ENCODE data around the gene CORO7.
"Not testable (repeated sequence)": the region's sequence is repeated elsewhere in the genome, so short reads cannot be mapped to it uniquely, and the experiment has no call there.

CORO7 gene

GRCh38 chr16:4338712-4339299 lies 77.6 kb downstream of the CORO7 start:
- TF ChIP-seq, protein P1, sequence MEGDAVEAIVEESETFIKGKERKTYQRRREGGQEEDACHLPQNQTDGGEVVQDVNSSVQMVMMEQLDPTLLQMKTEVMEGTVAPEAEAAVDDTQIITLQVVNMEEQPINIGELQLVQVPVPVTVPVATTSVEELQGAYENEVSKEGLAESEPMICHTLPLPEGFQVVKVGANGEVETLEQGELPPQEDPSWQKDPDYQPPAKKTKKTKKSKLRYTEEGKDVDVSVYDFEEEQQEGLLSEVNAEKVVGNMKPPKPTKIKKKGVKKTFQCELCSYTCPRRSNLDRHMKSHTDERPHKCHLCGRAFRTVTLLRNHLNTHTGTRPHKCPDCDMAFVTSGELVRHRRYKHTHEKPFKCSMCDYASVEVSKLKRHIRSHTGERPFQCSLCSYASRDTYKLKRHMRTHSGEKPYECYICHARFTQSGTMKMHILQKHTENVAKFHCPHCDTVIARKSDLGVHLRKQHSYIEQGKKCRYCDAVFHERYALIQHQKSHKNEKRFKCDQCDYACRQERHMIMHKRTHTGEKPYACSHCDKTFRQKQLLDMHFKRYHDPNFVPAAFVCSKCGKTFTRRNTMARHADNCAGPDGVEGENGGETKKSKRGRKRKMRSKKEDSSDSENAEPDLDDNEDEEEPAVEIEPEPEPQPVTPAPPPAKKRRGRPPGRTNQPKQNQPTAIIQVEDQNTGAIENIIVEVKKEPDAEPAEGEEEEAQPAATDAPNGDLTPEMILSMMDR (IDR thresholded peaks at IDR 0.05; ENCODE audit: insufficient read depth, low read depth, low read length, missing control alignments) = no peak
- no peak for DNase-seq (ENCODE audit: low read depth)
- no peak overlapping the region for H3K4me3 ChIP-seq (ENCODE audit: low read length)

DNA sequence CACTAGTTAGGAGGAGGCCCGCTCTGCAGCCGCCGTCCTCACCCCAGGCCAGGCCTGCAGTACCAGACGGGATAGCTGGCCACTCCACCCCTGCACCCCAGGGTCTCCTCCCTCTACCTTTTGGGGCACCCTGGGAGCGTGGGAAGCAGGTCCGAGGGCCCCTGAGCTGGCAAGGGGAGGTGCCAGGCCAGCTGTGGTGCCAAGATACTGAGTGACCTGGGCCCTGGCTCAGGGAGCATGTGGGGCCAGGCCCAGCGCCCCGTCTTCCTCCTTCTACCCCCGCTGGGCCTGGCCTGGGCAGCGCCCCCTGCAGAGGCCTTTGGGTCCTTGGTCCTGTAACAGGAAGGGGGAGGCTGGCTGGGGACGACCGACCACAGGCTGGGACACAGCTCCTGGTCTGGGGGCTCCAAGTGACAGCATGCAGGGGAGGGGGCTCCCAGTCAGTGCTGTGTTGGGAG lies 78.2 kb downstream of the CORO7 start:
- TF ChIP-seq, protein P1 (IDR thresholded peaks at IDR 0.05; ENCODE audit: insufficient read depth, low read depth, low read length, missing control alignments) = no peak
- H3K4me3 ChIP-seq (ENCODE audit: low read length) = no peak overlapping the region
- no peak for DNase-seq (ENCODE audit: low read depth)

GRCh38 chr16:4337540-4338088 lies 78.8 kb downstream of the CORO7 start:
- TF ChIP-seq, protein P1 (IDR thresholded peaks at IDR 0.05; ENCODE audit: insufficient read depth, low read depth, low read length, missing control alignments) = no peak
- DNase-seq (ENCODE audit: low read depth) = no peak
- H3K4me3 ChIP-seq (ENCODE audit: low read length) = no peak overlapping the region

DNA sequence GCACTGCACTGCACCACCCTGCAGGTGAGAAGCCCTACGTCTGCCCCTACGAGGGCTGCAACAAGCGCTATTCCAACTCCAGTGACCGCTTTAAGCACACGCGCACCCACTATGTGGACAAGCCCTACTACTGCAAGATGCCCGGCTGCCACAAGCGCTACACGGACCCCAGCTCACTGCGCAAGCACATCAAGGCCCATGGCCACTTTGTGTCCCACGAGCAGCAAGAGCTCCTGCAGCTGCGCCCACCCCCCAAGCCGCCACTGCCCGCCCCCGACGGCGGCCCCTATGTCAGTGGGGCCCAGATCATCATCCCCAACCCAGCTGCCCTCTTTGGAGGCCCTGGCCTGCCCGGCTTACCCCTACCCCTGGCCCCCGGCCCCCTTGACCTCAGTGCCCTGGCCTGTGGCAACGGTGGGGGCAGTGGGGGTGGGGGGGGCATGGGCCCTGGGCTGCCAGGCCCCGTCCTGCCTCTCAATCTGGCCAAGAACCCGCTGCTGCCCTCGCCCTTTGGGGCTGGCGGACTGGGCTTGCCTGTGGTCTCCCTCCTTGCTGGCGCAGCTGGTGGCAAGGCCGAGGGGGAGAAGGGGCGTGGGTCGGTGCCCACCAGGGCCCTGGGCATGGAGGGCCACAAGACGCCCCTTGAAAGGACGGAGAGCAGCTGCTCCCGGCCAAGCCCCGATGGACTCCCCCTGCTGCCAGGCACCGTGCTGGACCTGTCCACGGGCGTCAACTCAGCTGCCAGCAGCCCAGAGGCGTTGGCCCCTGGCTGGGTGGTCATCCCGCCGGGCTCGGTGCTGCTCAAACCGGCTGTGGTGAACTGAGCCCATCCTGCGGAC lies 79.5 kb downstream of the CORO7 start:
- no peak overlapping the region for H3K4me3 ChIP-seq (ENCODE audit: low read length)
- TF ChIP-seq, protein P1 (IDR thresholded peaks at IDR 0.05; ENCODE audit: insufficient read depth, low read depth, low read length, missing control alignments) = no peak
- DNase-seq (ENCODE audit: low read depth) = no peak

DNA sequence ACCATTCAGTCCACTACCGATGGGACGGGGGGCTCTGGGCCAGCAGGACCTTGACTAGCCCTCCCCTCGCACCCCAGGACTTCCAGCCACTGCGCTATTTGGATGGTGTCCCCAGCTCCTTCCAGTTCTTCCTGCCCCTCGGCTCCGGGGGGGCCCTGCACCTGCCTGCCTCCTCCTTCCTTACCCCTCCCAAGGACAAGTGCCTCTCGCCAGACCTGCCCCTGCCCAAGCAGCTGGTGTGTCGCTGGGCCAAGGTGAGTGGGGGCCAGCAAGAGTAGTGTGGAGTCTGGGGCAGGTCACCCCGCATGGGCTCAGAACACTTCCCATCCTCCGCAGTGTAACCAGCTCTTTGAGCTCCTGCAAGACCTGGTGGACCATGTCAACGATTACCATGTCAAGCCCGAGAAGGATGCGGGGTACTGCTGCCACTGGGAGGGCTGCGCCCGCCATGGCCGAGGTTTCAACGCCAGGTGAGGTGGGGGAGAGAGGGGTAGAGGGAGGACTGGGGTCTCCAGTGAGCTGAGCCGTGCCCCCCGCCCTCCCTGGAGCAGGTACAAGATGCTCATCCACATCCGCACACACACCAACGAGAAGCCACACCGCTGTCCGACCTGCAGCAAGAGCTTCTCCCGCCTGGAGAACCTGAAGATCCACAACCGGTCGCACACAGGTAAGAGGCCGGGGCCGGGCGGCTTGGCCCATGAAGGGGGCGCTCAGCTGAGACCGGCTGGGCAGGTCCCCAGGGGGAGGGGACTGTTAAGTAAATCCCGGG lies 81.5 kb downstream of the CORO7 start:
- TF ChIP-seq, protein P1 (IDR thresholded peaks at IDR 0.05; ENCODE audit: insufficient read depth, low read depth, low read length, missing control alignments) = no peak
- H3K4me3 ChIP-seq (ENCODE audit: low read length) = no peak overlapping the region
- DNase-seq (ENCODE audit: low read depth) = no peak

GRCh38 chr16:4333714-4334113 lies 82.7 kb downstream of the CORO7 start:
- DNase-seq (ENCODE audit: low read depth) = not testable (repeated sequence)

GRCh38 chr16:4333308-4333638 lies 83.1 kb downstream of the CORO7 start:
- no peak overlapping the region for H3K4me3 ChIP-seq (ENCODE audit: low read length)
- TF ChIP-seq, protein P1 (IDR thresholded peaks at IDR 0.05; ENCODE audit: insufficient read depth, low read depth, low read length, missing control alignments) = no peak
- DNase-seq (ENCODE audit: low read depth) = no peak

More at GRCh38 chr16:4333714-4334113, 82.7 kb downstream of the CORO7 start:
- H3K4me3 ChIP-seq (ENCODE audit: low read length) = not testable (repeated sequence)
